ENCODE results near the gene TMEM9. TPM values are rescaled to one million over a fixed set of nuclear protein-coding genes. Genes with fewer than 3 reads are reported as not detected.

Gene TMEM9
- total RNA-seq, 1 experiment from 2014 or later: 101 TPM

- peak; percentile 80 for DNase-seq (ENCODE audit: low read depth)
Measured at GRCh38 chr1:201127755-201128455, 26.4 kb downstream of the TMEM9 start.

GRCh38 chr1:201126832-201127754, 27.2 kb downstream of the TMEM9 start, which contains the start of gene ASCL5:
Gene ASCL5 (minus strand): TSS chr1:201127184. CDS start chr1:201115372, 11,812 bp downstream.
- peak; percentile 71 for DNase-seq (ENCODE audit: low read depth)

- no peak for DNase-seq (ENCODE audit: low read depth)
Measured at GRCh38 chr1:201126463-201126831, 27.8 kb downstream of the TMEM9 start.

GRCh38 chr1:201125800-201126199, 28.5 kb downstream of the TMEM9 start:
- no peak for DNase-seq (ENCODE audit: low read depth)

- DNase-seq (ENCODE audit: low read depth): no peak
Measured at GRCh38 chr1:201125019-201125418, 29.3 kb downstream of the TMEM9 start.

- DNase-seq (ENCODE audit: low read depth): no peak
Measured at GRCh38 chr1:201123866-201124265, 30.4 kb downstream of the TMEM9 start.

- DNase-seq (ENCODE audit: low read depth): no peak
Measured at GRCh38 chr1:201122321-201122957, 31.8 kb downstream of the TMEM9 start.

- DNase-seq (ENCODE audit: low read depth): no peak
Measured at GRCh38 chr1:201119206-201120197, 34.8 kb downstream of the TMEM9 start.

GRCh38 chr1:201116091-201116490, 38.2 kb downstream of the TMEM9 start:
- DNase-seq (ENCODE audit: low read depth): no peak

GRCh38 chr1:201115390-201115937, 38.8 kb downstream of the TMEM9 start:
- no peak for DNase-seq (ENCODE audit: low read depth)

- peak; percentile 89 for DNase-seq (ENCODE audit: low read depth)
Measured at GRCh38 chr1:201114245-201115131, 39.8 kb downstream of the TMEM9 start.

- DNase-seq (ENCODE audit: low read depth): no peak
Measured at GRCh38 chr1:201113451-201114244, 40.6 kb downstream of the TMEM9 start.

- no peak for DNase-seq (ENCODE audit: low read depth)
Measured at GRCh38 chr1:201112926-201113325, 41.3 kb downstream of the TMEM9 start.

GRCh38 chr1:201112173-201112731, 42.0 kb downstream of the TMEM9 start, which contains the start of gene CACNA1S:
Gene CACNA1S (minus strand): TSS chr1:201112426. CDS start chr1:201112339, 87 bp downstream.
- DNase-seq (ENCODE audit: low read depth): no peak

- DNase-seq (ENCODE audit: low read depth): no peak
Measured at GRCh38 chr1:201111672-201112071, 42.6 kb downstream of the TMEM9 start.

- DNase-seq (ENCODE audit: low read depth): no peak
Measured at GRCh38 chr1:201111156-201111555, 43.1 kb downstream of the TMEM9 start.

- no peak for DNase-seq (ENCODE audit: low read depth)
Measured at GRCh38 chr1:201110616-201111015, 43.7 kb downstream of the TMEM9 start.

GRCh38 chr1:201110138-201110537, 44.1 kb downstream of the TMEM9 start:
- no peak for DNase-seq (ENCODE audit: low read depth)

Data from RPMI7951 (cell line).